ENCODE results near the gene MGLL.

DNA sequence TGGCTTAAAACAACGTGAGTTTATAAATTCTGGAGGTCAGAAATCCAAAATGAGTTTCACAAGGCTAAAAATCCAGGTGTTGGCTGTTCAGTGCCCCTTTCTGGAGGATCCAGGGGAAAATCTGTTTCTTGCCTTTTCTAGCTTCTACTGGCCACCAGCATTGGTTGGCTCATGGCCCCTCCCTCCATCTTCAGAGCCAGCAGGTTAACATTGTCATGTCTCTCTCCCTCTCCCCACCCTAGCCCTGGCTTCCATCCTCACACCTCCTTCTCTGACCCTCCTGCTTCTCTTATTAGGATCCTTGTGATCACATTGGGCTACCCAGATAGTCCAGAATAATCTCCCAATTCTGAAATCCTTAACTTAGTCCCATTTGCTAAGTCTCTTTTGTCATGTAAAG, 32.9 kb upstream of the MGLL start:
- TF ChIP-seq, protein P1, sequence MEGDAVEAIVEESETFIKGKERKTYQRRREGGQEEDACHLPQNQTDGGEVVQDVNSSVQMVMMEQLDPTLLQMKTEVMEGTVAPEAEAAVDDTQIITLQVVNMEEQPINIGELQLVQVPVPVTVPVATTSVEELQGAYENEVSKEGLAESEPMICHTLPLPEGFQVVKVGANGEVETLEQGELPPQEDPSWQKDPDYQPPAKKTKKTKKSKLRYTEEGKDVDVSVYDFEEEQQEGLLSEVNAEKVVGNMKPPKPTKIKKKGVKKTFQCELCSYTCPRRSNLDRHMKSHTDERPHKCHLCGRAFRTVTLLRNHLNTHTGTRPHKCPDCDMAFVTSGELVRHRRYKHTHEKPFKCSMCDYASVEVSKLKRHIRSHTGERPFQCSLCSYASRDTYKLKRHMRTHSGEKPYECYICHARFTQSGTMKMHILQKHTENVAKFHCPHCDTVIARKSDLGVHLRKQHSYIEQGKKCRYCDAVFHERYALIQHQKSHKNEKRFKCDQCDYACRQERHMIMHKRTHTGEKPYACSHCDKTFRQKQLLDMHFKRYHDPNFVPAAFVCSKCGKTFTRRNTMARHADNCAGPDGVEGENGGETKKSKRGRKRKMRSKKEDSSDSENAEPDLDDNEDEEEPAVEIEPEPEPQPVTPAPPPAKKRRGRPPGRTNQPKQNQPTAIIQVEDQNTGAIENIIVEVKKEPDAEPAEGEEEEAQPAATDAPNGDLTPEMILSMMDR (IDR thresholded peaks at IDR 0.05): no peak
- TF ChIP-seq EZH2 (IDR thresholded peaks at IDR 0.05; ENCODE audit: borderline replicate concordance, insufficient read depth, low read depth, low read length, poor library complexity, severe bottlenecking): no peak
